Measurements from ENCODE around the gene EYA4.

DNA sequence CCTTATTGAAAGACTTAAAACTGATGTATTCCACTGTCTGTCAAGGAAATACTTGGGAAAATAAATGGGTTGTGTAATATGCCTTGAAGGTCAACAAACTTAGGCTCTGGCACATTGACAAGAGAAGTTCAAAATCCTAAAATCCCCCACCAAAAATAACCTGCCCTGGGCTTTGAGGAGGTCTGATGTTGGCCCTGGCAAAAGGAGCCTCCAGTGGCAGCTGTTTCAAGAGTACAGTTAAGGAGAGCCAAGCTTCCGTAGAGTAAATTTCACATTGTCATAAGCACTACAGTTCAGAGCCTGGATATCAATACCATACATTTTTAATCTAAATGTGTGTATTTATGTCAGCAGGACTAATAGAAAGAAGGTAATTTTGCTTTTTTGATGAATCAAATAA, 282.7 kb downstream of the EYA4 start:
- TF ChIP-seq ZFX (IDR thresholded peaks at IDR 0.05; ENCODE audit: borderline replicate concordance): no peak
- TF ChIP-seq, protein P1, sequence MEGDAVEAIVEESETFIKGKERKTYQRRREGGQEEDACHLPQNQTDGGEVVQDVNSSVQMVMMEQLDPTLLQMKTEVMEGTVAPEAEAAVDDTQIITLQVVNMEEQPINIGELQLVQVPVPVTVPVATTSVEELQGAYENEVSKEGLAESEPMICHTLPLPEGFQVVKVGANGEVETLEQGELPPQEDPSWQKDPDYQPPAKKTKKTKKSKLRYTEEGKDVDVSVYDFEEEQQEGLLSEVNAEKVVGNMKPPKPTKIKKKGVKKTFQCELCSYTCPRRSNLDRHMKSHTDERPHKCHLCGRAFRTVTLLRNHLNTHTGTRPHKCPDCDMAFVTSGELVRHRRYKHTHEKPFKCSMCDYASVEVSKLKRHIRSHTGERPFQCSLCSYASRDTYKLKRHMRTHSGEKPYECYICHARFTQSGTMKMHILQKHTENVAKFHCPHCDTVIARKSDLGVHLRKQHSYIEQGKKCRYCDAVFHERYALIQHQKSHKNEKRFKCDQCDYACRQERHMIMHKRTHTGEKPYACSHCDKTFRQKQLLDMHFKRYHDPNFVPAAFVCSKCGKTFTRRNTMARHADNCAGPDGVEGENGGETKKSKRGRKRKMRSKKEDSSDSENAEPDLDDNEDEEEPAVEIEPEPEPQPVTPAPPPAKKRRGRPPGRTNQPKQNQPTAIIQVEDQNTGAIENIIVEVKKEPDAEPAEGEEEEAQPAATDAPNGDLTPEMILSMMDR (IDR thresholded peaks at IDR 0.05): no peak

Data from 22Rv1 (cell line).